NK-92 (cell line): ENCODE data around the gene F11R.
"Not testable (repeated sequence)": the region's sequence is repeated elsewhere in the genome, so short reads cannot be mapped to it uniquely, and the experiment has no call there.

ENCODE experiments used
- DNase-seq: peaks from one replicate; lab custom pipeline; 2025; ENCODE audit not compliant: unreplicated experiment; lab: John Stamatoyannopoulos, UW

The F11R gene

GRCh38 chr1:160978510-160978927 lies 42.4 kb downstream of the F11R start:
- no peak for DNase-seq

- DNase-seq: no peak
Measured at GRCh38 chr1:160975026-160975425, 45.9 kb downstream of the F11R start.

GRCh38 chr1:160973491-160973890 lies 47.5 kb downstream of the F11R start:
- DNase-seq: no peak

- DNase-seq: no peak
Measured at GRCh38 chr1:160972939-160973338, 48.0 kb downstream of the F11R start.

GRCh38 chr1:160971618-160972056 lies 49.3 kb downstream of the F11R start:
- DNase-seq: no peak

GRCh38 chr1:160963521-160963920 lies 57.4 kb downstream of the F11R start:
- DNase-seq: no peak

GRCh38 chr1:160961419-160961818 lies 59.5 kb downstream of the F11R start:
- DNase-seq: no peak

- no peak for DNase-seq
Measured at GRCh38 chr1:160956966-160957365, 64.0 kb downstream of the F11R start.

- DNase-seq: no peak
Measured at GRCh38 chr1:160954158-160955104, 66.5 kb downstream of the F11R start, which contains the start of gene ITLN2. Gene ITLN2 (minus strand): TSS chr1:160954809. CDS start chr1:160954741, 68 bp downstream.

GRCh38 chr1:160953030-160953429 lies 67.9 kb downstream of the F11R start:
- DNase-seq: no peak

GRCh38 chr1:160952129-160952510 lies 68.8 kb downstream of the F11R start:
- no peak for DNase-seq

- DNase-seq: no peak
Measured at GRCh38 chr1:160951443-160952128, 69.4 kb downstream of the F11R start.

GRCh38 chr1:160950657-160951056 lies 70.3 kb downstream of the F11R start:
- DNase-seq: no peak

GRCh38 chr1:160949881-160950280 lies 71.1 kb downstream of the F11R start:
- DNase-seq: no peak

GRCh38 chr1:160949216-160949880 lies 71.6 kb downstream of the F11R start:
- not testable (repeated sequence) for DNase-seq

- DNase-seq: not testable (repeated sequence)
Measured at GRCh38 chr1:160947174-160947759, 73.7 kb downstream of the F11R start.

- not testable (repeated sequence) for DNase-seq
Measured at GRCh38 chr1:160945881-160946280, 75.1 kb downstream of the F11R start.
